ENCODE results near the gene APMAP.

The APMAP gene

DNA sequence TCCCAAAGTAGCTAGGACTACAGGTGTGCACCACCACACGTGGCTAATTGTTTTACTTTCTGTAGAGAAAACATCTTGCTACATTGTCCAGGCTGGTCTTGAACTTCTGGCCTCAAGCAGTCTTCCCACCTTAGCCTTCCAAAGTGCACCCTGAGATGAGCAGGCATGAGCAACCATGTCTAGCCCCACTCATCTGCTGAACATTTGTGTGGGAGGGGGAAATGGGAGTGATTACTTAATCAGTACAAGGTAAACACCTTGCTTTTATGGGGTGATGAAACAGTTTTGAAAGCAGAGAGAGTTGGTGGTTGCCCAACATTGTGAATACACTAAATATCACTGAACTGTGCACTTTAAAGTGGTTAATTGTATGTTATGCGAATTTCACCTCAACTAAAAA, 5.3 kb downstream of the APMAP start:
- DNase-seq (ENCODE audit: low read depth), result no peak

DNA sequence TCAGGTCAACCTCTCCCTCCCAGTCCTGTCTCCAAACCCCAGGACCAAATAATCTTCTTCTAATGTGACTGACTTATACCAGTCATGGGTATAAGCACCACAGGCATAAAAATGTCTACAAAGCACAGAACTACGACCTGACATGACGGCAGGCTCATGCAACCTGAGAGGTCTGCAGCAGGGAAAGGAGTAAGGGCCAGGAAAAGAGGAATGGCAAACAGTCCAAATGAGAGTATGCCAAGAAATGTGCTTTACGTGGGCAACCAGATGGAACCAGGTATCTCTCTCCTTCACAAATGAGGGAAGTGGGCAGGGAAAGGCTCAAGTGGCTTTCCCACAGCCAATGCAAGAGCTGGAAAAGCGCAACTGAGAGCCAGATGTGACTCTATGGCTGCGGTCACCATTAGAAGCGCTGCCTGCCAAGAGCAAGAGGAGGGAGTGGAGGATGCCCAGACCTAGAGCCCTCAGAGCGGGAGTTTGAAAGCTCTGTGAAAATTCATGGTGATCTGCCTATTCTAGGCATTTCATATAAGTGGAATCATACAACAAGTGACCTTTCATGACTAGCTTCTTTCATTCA, 6.0 kb downstream of the APMAP start:
- DNase-seq (ENCODE audit: low read depth), result no peak

DNA sequence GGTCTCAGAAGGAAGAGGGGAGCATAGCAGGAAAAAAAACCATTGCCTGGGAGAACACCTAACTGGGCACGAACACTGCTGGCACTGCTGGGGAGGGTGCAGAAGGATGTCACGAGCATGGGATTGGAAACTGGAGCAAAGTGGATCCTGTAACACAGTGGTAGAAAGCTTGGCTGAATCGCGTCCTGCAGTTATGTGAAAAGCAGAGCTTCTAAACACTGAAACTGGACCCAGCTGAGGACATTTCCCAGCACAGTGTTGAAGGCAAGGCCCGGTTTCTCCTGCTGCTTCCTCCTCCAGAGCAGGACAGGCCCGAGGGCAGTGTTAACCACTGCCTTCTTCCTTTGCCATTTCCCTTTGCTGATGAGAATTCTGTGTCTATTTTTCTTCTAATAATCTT, 6.7 kb downstream of the APMAP start:
- no peak for DNase-seq (ENCODE audit: low read depth)

DNA sequence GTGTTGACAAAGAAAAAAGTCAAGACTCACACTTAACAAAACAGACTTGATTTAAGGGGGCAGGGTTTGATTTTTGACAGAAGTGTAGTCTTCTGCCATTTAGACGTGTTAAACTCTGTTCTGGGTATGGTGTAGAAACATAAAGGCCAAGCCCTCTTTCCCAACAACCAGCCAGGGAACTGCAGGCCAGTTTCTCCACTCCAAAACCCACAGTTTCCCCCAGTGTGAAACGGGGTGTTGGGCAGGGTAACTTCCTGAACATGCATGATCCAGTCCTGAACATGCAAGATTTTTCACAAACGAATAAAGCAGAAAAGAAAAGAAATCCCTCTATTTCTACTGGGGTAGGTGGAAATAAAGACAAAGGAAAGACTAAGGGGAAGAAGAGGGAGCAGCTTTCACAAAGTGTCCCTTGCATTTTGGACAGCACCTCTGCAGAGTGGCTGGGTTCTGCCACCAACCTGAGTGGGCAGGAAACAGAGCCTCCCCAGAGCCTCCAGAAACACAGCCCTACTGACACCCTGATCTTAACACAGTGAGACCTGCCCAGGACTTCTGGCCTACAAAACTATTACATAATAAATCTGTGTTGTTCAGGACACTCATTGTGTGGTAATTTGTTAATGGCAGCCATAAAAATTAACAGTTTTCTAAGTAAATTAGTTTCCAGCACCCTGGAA, 7.5 kb downstream of the APMAP start:
- no peak for DNase-seq (ENCODE audit: low read depth)

DNA sequence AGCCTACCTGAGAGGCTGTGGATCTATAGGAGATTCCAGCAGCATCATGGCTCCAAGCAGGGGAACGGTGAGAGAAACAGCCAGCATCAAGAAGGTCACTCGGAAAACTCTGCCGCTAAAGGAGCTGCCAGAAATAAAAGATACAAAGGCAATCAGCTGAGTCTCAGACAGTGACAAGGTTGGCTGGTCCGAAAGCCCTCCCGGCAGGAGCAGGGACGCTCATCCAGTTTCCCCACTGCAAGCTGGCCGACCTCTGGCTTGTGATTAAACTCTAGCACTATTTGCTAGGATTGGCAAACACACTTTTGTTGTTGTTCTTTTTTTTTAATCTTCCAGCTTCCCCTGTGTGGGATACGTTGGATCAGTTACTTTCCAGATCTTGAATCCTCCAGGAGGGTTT, 8.7 kb downstream of the APMAP start:
- DNase-seq (ENCODE audit: low read depth), result no peak

DNA sequence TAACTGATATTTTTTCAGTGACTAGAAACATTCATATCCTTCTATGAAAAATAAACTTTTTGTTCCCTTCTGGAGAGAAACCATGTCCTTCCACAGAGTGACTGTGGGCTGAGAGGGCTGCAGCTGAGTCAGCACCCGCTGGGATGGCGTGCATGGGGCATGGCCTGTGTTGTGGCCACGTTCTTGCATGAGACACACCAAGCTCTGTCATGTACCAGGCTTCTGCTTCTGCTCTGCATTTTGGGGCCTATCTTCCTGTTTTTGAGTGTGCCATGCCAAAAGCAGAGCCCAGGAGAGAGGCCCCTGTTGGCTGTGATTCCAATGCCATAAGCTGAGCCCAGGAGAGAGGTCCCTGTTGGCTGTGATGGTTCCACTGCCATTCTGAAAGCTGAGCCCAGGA, 10.8 kb downstream of the APMAP start:
- DNase-seq (ENCODE audit: low read depth), result no peak

DNA sequence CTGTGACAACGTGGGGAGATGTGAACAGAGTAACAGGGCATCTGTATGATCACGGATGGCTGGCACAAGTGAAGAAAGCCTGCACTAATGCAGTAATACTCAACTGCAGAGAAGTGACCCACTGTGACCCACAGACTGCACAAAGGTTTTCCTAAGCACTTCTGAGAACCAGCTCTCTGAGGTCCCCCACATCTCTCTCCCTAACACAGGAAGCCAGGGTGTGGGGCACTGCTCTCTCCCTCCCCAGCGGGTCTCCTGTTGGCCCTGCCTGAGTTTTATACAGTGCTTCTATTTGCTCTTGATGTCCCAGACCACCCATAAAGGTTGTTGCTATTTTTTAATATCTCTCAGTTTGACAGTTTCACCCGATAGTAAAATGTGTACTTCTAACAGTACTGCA, 11.3 kb downstream of the APMAP start:
- DNase-seq (ENCODE audit: low read depth), result no peak

DNA sequence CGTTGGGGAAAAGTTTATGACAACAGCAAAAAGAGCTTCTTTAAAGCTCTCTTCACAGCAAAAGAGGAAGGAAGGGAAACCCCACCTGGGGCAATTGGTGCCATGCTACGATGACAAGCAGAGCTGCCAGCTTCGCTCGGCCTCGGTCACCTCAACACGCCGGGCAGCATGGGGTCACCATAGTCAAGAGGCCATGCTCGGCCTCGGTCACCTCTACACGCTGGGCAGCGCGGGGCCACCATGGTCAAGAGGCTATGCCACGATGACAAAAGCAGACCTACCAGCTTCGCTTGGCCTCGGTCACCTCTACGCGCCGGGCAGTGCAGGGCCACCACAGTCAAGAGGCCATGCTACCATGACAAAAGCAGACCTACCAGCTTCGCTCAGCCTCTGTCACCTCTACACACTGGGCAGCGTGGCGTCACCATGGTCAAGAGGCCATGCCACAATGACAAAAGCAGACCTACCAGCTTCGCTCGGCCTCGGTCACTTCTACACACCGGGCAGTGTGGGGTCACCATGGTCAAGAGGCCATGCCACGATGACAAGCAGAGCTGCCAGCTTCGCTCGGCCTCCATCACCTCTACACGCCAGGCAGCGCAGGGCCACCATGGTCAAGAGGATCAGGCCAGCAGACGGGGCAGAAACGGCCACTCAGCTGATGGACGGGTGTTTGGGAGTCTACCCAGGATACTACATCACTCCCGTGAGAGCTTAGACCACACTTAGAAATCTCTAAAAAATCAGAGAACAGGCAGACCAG, 12.1 kb downstream of the APMAP start:
- no peak for DNase-seq (ENCODE audit: low read depth)

DNA sequence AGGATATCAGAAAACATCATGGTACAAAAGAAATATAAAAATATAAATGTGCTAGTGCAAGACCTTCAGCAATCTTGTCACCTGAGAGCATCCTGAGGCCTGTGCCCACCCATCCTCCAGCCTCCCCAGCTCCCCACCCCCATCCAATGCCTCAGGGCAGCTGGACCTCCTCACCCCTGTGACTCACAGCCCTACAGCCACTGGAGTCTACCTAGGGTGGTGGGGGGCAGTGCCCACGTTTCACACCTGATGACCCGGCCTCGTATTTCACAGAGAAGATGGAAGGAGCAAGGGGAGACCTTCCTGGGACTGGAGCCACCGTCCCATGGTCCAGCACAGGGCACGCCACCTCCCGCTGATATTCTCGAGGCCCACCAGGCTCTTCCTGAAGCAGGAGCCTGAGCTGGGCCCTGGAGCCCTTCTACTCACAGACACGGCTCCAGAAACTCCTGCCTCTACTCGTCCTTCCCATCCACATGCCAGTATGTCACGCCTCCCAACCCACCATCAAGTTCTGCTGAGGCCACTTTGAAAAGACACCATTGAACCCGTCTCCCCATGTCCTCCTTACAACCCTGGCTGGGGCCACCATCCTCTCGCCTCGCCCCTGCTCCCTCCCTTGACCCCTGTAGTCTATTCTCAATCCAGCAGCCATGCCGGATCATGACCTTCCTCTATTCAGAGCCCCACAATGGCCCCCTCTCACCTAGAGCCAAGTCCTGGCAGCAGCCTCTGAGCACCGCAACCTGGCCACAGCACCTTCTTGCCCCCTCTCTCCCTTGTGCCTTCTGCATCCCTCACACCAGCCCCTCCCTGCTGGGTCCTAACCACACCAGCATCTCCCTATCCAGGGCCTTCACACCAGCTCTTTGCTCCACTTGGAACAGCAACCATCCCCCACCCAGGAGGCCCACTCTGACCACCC, 13.3 kb downstream of the APMAP start:
- no peak for DNase-seq (ENCODE audit: low read depth)

DNA sequence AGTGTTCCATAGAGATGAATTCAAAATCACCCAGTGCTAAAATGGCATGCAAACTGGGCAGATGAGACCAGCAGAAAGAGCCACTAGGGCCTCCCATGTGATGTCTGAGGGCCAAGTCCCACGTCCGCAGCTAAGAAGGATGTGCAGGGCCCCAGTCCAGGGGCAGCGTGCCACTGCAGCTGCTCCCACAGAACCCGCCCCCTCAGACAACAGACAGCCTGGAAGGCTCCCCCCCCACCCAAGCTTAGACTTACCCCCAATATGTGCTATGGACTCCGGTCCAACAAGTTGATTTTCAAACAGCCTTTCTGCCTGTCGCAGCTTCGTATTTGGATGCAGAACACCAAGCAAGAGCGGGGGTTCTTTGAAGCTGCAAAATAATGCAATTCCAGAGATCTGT, 14.0 kb downstream of the APMAP start:
- DNase-seq (ENCODE audit: low read depth), result no peak

DNA sequence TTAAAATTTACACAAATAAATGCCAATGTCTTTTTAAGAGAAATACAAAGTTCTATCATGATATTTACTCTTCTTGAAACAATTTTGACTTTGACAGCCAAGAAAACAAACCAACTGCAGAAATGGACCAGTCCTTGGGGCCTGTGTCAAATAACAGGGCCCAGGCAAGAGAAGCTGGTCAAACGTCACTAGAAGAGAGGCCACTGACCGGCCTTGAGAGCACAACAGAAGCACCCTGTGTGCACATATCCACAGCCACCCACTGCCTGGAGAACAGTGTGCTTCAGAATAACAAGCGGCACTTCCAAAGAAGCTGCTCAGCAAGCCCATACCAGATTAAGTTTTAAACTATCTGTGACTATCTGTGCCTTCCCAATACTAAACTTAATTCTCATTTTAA, 14.8 kb downstream of the APMAP start:
- DNase-seq (ENCODE audit: low read depth), result no peak

DNA sequence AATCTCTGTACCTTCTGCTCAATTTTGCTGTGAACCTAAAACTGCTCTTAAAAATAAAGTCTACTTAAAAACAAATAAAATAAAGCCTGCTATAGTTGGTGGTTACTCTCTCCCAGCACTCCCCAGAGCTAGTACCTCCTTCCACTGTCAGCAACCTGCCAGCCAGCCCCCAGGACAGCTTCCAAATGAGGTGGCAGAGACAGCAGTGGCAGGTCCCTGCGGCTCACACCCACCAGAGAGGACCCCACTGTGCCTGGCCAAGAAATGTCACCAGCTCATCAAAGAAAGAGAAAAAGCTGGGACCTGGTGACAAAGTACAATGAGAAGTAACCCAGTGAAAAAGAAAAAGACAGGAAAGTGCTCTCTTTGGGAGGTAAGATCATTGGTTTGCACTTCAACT, 15.2 kb downstream of the APMAP start:
- DNase-seq (ENCODE audit: low read depth), result no peak

DNA sequence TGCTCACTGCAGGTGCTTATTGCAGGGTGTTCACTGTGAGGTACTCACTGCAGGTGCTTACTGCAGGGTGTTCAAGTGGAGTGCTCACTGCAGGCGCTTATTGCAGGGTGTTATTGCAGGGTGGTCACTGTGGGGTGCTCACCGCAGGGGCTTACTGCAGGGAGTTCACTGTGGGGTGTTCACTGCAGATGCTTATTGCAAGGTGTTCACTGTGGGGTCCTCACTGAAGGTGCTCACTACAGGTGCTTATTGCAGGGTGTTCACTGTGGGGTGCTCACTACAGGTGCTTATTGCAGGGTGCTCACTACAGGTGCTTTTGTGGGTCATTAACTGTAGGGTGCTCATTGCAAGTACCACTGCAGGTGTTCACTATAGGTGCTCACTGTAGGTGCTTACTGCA, 20.2 kb downstream of the APMAP start:
- no peak for DNase-seq (ENCODE audit: low read depth)

DNA sequence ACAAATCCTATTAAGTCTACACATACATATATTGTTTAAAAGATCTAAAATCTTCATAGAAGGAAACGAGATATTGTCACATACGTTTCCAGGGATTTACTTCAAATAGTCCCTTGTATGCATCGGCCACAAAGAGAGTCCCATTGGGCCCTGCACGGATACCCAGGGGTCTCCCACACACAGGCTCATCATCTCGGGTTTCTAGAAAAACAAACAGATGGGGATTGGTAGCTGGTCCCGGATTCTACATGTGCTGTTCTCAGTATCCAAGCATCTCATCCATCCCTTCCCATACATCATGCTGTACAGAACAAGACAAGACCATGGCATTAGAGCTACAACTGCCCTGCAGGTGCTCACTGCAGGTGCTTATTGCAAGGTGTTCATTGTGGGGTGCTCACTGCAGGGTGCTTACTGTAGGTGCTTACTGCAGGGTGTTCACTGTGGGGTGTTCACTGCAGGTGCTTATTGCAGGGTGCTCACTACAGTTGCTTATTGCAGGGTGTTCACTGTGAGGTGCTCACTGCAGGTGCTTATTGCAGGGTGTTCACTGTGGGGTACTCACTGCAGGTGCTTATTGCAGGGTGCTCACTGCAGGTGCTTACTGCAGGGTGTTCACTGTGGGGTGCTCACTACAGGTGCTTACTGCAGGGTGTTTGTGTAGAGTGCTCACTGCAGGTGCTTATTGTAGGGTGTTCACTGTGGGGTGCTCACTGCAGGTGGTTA, 21.0 kb downstream of the APMAP start:
- no peak for DNase-seq (ENCODE audit: low read depth)

DNA sequence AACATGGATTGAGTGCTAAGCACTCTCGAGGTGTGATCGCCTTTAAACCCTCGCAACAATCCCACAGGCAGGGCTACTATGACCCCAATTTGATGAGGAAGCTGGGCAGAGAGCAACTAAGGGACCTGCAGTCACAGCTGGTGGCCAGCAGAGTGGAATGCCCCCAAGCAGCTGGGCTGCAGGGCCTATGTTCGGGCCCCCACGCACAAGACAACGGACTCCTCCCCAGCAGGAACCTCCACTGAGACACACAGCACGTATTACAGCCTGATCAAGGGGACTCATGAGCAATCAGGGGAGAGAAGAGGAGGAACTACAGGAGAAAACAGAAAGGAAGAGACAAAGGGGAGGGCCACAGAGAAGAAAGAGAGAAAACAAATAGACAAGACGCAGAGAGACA, 21.8 kb downstream of the APMAP start:
- DNase-seq (ENCODE audit: low read depth), result no peak

DNA sequence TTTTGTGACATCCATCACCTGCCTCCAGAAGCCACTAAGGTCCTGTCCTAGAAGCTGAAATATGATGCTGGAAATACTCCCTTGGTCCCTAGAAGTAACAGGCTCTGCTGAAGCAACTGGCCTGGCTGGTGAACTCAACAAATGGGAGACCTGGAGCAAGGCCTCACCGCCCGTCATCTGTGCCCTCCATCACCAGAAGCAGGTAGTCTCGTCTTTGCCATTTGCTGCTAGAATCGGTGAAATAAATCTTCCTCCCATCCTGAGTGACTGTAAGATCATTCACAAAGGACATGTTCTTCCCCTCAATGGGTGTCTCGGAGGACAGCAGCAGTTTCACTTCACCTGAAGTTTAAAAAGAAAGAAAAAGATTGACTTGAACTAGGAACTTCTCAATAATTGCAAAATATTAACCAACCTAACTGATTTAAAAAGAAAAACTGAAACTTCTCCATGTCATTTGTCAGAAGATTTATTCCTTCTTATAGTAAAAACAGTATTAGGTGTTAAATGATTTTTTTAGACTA, 22.5 kb downstream of the APMAP start:
- DNase-seq (ENCODE audit: low read depth), result no peak

DNA sequence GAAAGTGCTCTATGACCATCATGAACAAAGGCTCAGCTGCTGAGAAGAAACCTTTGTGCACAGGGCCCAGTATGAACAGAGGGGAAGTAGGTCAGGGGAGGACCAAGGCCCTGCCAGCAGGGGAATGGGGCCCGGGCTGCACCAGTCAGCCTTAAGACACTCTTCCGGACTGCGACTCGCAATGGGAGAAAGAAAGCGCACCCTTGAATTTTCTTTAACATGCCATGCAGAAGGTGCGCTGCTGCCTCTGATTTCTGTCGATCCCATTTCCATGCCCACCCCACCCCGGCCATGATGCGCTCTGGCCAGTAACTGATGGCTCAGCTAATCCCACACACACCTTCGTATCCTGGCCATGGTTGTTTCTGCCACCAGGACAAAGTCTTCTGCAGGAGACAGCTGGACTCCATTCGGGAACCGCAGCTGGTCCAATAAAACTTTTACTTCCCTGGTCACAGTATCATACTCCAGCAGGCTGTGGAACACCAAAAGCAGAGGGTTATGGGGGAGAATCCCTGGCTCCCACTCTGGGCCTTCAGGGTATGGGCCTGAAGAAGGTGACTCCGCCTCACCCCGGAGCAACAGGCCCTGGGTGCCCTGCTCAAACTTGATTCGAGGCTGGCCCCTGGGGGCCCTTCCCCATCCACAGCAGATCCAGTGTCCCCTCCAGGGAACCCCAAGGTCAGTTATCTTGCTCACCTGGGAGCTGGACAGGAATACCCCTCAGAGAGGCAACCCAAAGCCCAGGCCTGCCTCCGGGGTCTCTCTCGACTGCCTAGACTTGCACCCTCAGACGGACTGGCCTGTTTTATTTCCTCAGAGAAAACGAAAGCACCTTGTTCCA, 23.1 kb downstream of the APMAP start:
- no peak for DNase-seq (ENCODE audit: low read depth)

DNA sequence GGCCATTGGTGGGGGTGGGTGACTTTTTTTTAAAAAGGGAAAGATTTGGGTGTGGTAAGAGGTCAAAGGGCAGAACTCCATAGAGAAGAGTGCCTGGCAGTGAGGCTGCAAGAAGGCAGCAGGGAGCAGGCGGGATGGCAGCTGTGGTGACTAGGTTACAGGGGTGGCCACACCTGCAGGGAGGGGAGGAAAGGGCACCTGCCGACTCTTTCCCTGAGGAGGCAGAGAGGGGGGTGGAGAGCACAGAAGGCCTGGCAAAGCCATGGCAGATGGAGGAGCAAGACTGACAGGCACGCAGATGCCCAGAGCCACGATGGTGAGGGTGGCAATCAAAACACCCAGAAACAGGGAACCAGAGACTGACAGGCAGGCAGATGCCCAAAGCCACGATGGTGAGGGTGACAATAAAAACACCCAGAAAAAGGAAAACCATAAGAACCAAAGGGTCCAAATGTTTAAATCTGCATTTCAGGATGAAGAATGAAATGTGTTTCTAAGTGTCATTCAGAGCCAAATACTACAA, 24.2 kb downstream of the APMAP start:
- DNase-seq (ENCODE audit: low read depth), result no peak

DNA sequence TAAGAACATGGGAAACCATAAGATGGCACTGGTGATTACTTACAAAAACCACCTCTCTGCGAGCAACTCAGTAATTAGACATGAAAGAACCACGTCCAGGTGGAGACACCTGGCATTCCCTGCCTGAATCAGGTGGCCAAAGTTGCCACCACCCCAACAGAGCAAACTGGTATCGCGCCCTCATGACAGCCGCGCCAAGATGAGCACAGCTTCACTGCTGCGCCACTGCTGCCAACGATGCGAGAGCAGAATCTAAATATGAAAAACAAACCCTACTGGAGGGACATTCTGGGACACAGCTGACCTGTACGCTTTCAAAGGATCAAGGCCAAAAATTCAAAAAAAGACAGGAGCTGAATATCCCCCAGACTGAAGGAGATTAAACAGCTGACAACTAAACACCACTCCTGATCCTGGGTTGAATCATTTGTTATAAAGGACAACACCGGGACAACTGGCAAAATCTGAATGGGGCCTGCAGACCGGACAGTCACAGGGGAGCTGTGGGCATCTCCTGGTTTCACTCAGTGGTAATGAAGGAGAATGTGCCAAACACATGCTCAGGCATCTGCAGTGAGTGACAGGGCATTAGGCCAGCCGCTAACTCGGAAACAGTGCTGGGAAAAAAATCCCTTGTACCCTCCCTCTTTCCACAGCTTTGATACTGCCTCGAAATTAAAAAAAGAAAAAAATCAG, 26.1 kb downstream of the APMAP start:
- no peak for DNase-seq (ENCODE audit: low read depth)

All from GM04503 (cell line).